ENCODE results near the gene WNK4. TPM values are rescaled to one million over a fixed set of nuclear protein-coding genes. Genes with fewer than 3 reads are reported as not detected.
A peak's percentile ranks its signal among the peaks of the same experiment; 100 is the strongest.

Gene WNK4
- total and polyA plus RNA-seq, 9 of the 15 experiments (the other 6 are each of a cell fraction or from before 2014, with no cell fraction given), result 0.32 to 25.8 (median 4.5) TPM

DNA sequence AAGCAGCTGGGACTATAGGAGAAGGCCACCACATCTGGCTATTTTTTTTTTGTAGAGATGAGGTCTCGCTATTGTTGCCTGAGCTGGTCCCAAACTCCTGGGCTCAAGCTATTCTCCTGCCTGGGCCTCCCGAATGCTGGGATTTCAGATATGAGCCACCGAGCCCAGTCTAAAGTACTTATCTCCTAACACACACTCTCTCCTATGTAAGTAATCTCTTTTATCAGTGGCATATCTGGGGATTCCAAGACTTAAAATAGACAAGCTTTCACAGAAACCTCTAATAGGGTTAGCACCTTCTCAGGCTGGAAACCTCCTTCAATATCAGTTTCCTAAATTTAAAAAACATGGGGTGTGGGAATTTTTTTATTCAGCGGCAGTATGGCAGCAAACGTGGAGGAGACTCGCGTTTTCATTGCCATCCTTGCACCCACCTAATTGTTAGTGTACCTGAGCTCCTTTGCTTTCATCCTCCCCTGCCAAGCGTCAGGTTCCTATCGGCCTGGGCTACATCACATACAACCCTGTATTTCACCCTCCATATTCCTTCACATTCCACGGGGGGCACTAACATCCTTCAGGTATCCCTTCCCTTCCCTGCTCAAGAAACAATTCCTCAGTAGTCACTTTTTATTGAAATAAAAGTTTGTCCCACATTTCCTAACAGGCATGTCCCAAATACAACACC, 36.7 kb upstream of the WNK4 start (continued):
- TF ChIP-seq NCOA4 (IDR thresholded peaks at IDR 0.05; ENCODE audit: partially characterized antibody) (no peak), NBN (IDR thresholded peaks at IDR 0.05; ENCODE audit: low read depth) (peak; percentile 85), ZNF253 (CRISPR knock-in tag; conservative IDR thresholded peaks at IDR 0.05) (no peak), ZSCAN29 (IDR thresholded peaks at IDR 0.05) (no peak), TRIM28 (IDR thresholded peaks at IDR 0.05) (no peak), ZNF589 (CRISPR knock-in tag; IDR thresholded peaks at IDR 0.05; ENCODE audit: low read depth) (no peak), PHF8 (IDR thresholded peaks at IDR 0.05; ENCODE audit: borderline replicate concordance, low read length) (no peak), TAF15 (IDR thresholded peaks at IDR 0.05; ENCODE audit: low read depth, low read length) (no peak), GABPB1 (CRISPR knock-in tag; IDR thresholded peaks at IDR 0.05) (no peak), ZNF408 (CRISPR knock-in tag; IDR thresholded peaks at IDR 0.05; ENCODE audit: low read depth) (no peak), CBX2 (IDR thresholded peaks at IDR 0.05; ENCODE audit: insufficient read depth, low read length, poor library complexity, severe bottlenecking) (no peak), ZNF311 (CRISPR knock-in tag; IDR thresholded peaks at IDR 0.05) (no peak), WHSC1 (IDR thresholded peaks at IDR 0.05; ENCODE audit: low read length) (no peak), CBX1 (IDR thresholded peaks at IDR 0.05; ENCODE audit: low read depth) (no peak), CC2D1A (IDR thresholded peaks at IDR 0.05) (peak; percentile 44; the same call in 1 of the 2 replicates), HMG20B (CRISPR knock-in tag; IDR thresholded peaks at IDR 0.05) (no peak), MAFG (tag; conservative IDR thresholded peaks at IDR 0.05) (no peak), ZNF175 (CRISPR knock-in tag; IDR thresholded peaks at IDR 0.05; ENCODE audit: low read depth) (no peak), ZNF263 (CRISPR knock-in tag; IDR thresholded peaks at IDR 0.05; ENCODE audit: borderline replicate concordance) (no peak), SMARCB1 (IDR thresholded peaks at IDR 0.05; ENCODE audit: insufficient read length, low read depth) (no peak), RFX1 (IDR thresholded peaks at IDR 0.05) (no peak), SMAD4 (CRISPR knock-in tag; conservative IDR thresholded peaks at IDR 0.05) (peak; percentile 82), CAMTA2 (CRISPR knock-in tag; conservative IDR thresholded peaks at IDR 0.05) (no peak), SMAD1 (IDR thresholded peaks at IDR 0.05; ENCODE audit: low read depth, low read length, partially characterized antibody) (no peak)
- TF ChIP-seq, protein P1, sequence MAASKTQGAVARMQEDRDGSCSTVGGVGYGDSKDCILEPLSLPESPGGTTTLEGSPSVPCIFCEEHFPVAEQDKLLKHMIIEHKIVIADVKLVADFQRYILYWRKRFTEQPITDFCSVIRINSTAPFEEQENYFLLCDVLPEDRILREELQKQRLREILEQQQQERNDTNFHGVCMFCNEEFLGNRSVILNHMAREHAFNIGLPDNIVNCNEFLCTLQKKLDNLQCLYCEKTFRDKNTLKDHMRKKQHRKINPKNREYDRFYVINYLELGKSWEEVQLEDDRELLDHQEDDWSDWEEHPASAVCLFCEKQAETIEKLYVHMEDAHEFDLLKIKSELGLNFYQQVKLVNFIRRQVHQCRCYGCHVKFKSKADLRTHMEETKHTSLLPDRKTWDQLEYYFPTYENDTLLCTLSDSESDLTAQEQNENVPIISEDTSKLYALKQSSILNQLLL (CRISPR knock-in tag; IDR thresholded peaks at IDR 0.05; ENCODE audit: borderline replicate concordance), result no peak
- TF ChIP-seq, protein P2, sequence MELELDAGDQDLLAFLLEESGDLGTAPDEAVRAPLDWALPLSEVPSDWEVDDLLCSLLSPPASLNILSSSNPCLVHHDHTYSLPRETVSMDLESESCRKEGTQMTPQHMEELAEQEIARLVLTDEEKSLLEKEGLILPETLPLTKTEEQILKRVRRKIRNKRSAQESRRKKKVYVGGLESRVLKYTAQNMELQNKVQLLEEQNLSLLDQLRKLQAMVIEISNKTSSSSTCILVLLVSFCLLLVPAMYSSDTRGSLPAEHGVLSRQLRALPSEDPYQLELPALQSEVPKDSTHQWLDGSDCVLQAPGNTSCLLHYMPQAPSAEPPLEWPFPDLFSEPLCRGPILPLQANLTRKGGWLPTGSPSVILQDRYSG (tag; conservative IDR thresholded peaks at IDR 0.05; ENCODE audit: low read depth), result no peak
- TF ChIP-seq, protein P3, sequence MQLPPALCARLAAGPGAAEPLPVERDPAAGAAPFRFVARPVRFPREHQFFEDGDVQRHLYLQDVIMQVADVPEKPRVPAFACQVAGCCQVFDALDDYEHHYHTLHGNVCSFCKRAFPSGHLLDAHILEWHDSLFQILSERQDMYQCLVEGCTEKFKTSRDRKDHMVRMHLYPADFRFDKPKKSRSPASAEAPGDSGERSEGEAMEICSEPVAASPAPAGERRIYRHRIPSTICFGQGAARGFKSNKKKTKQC (CRISPR knock-in tag; IDR thresholded peaks at IDR 0.05), result no peak
- TF ChIP-seq, protein P4, sequence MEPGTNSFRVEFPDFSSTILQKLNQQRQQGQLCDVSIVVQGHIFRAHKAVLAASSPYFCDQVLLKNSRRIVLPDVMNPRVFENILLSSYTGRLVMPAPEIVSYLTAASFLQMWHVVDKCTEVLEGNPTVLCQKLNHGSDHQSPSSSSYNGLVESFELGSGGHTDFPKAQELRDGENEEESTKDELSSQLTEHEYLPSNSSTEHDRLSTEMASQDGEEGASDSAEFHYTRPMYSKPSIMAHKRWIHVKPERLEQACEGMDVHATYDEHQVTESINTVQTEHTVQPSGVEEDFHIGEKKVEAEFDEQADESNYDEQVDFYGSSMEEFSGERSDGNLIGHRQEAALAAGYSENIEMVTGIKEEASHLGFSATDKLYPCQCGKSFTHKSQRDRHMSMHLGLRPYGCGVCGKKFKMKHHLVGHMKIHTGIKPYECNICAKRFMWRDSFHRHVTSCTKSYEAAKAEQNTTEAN (CRISPR knock-in tag; IDR thresholded peaks at IDR 0.05), result no peak

All from K562 (cell line).